Natural killer cell (primary cell): ENCODE measurements around the gene THEM5. TPM values are rescaled to one million over a fixed set of nuclear protein-coding genes. Genes with fewer than 3 reads are reported as not detected.

Source experiments
- ATAC-seq, 3 donors: fragments of 150-1000 bp in 2 of 3; fragments of 200-7000 bp in 1 of 3; cut with Tn5 transposase; 1 replicate in 1 of 3; 2 replicates in 2 of 3; pipeline ENCODE4 v1.10.0; 2021; ENCODE audit warnings: mild to moderate bottlenecking in 2 of 3, moderate library complexity in 2 of 3
- DNase-seq, 2 donors: peaks; one replicate each; pipeline versions ENCODE4 v3.0.0 to v3.0.0-alpha.2; 2013 to 2021; ENCODE audit warnings: mixed read lengths in 1 of 2
- H3K27ac ChIP-seq: one replicate; pipeline ENCODE4 v1.5.1; 2013; ENCODE audit warnings: mild to moderate bottlenecking, low read length
- H3K27me3 ChIP-seq: one replicate; pipeline ENCODE4 v1.6.1; 2013; ENCODE audit warnings: low read length; ENCODE audit not compliant: control insufficient read depth, insufficient read depth
- H3K36me3 ChIP-seq: one replicate; pipeline ENCODE4 v1.6.1; 2013; ENCODE audit warnings: low read length; ENCODE audit not compliant: control insufficient read depth, insufficient read depth
- H3K4me1 ChIP-seq: one replicate; pipeline ENCODE4 v1.6.1; 2013; ENCODE audit warnings: low read length; ENCODE audit not compliant: control insufficient read depth, insufficient read depth
- H3K4me3 ChIP-seq: one replicate; pipeline ENCODE4 v1.5.1; 2013; ENCODE audit warnings: low read length
- H3K9me3 ChIP-seq: one replicate; pipeline ENCODE4 v1.6.1; 2013; ENCODE audit warnings: low read length; ENCODE audit not compliant: control insufficient read depth, insufficient read depth
- H3K27ac Mint-ChIP-seq, 2 donors: one replicate each; pipeline ENCODE4 v1.8.0; 2022; ENCODE audit warnings: mild to moderate bottlenecking in 2 of 2, mixed read lengths in 2 of 2, moderate library complexity in 1 of 2
- H3K27me3 Mint-ChIP-seq, 2 donors: one replicate each; pipeline ENCODE4 v1.8.0; 2022; ENCODE audit warnings: low read depth in 2 of 2, mixed read lengths in 2 of 2
- H3K36me3 Mint-ChIP-seq: one replicate; pipeline ENCODE4 v1.8.0; 2022; ENCODE audit warnings: mixed read lengths
- H3K4me1 Mint-ChIP-seq, 2 donors: one replicate each; pipeline ENCODE4 v1.8.0; 2022; ENCODE audit warnings: mixed read lengths in 2 of 2
- H3K4me3 Mint-ChIP-seq: one replicate; pipeline ENCODE4 v1.8.0; 2022; ENCODE audit warnings: mild to moderate bottlenecking, moderate library complexity, mixed read lengths
- H3K9me3 Mint-ChIP-seq, 2 donors: one replicate each; pipeline ENCODE4 v1.8.0; 2022; ENCODE audit warnings: mixed read lengths in 2 of 2
- CTCF ChIP-seq: fragments of 200-600 bp; IDR thresholded peaks from one replicate; pipeline ENCODE4 v1.8.0; 2022; ENCODE audit warnings: antibody characterized with exemption
- WGBS: methylation state at CpG from one replicate; pipeline ENCODE4 v1.1.7; 2013; ENCODE audit warnings: missing lambda C conversion rate; ENCODE audit not compliant: insufficient coverage; 5-methylcytosine and 5-hydroxymethylcytosine counted together
- intact Hi-C: fragments of 100-400 bp; cut with micrococcal nuclease; formaldehyde crosslinking; loops from one replicate; pipeline ENCODE4 v1.14.2; 2022
- total RNA-seq, 4 donors: library from RNA; stranded (reverse); fragments of 120-200 nt in 1 of 4; gene quantifications; one replicate each; pipeline versions ENCODE4 v1.2.3 to v1.2.4, GENCODE V29; 2013 to 2022

The THEM5 gene
- total RNA-seq, 3 donors from 2014 or later (not counting 1 experiment from before 2014, with no cell fraction given) = 0.52 TPM; not detected in 2

GRCh38 chr1:151839457-151840403 lies 13.8 kb downstream of the THEM5 start, which contains the start of gene C2CD4D:
TSS of gene C2CD4D (minus strand) at chr1:151839820. CDS start at chr1:151838989, 831 bp downstream.
- no peaks in the 10 kb centered on the region for H3K9me3 Mint-ChIP-seq
- Histone ChIP-seq H3K36me3 (no peaks in the 10 kb centered on the region), H3K4me3 (peak within 1 kb of the TSS; percentile 47), H3K4me1 (peaks cover 42% of the 10 kb centered on the region), H3K27me3 (peaks cover 5% of the 10 kb centered on the region), H3K9me3 (no peaks in the 10 kb centered on the region), H3K27ac (peak within 1 kb of the TSS; percentile 57)
- peak; percentile 49 to 90 for DNase-seq
- ATAC-seq = peak; percentile 74 to 79 (median 76)
- H3K4me1 Mint-ChIP-seq = peaks cover 33 to 40% of the 10 kb centered on the region in 2 donors
- no peaks in the 10 kb centered on the region for H3K36me3 Mint-ChIP-seq
- no peak for TF ChIP-seq CTCF
- peaks cover 3 to 27% of the 10 kb centered on the region in 2 donors for H3K27me3 Mint-ChIP-seq
- intact Hi-C loops = loop anchor here (5.0 kb wide), 1 partner anchor 307 kb away; no protein-coding TSS in a partner anchor
- WGBS = 6% methylated on average over 47 of the region's 47 CpGs
- H3K27ac Mint-ChIP-seq = peak within 1 kb of the TSS; percentile 75 to 85
- H3K4me3 Mint-ChIP-seq = peak within 1 kb of the TSS; percentile 86

GRCh38 chr1:151839082-151839412 lies 14.5 kb downstream of the THEM5 start:
- Mint-ChIP-seq H3K4me3 (peak overlapping the region; percentile 68), H3K4me1 (peaks cover 33 to 40% of the 10 kb centered on the region in 2 donors), H3K36me3 (no peaks in the 10 kb centered on the region), H3K9me3 (no peaks in the 10 kb centered on the region), H3K27me3 (peaks cover 0 to 22% of the 10 kb centered on the region in 2 donors), H3K27ac (peak overlapping the region in 1 of 2 donors; percentile 85)
- Histone ChIP-seq H3K27me3 (peaks cover 5% of the 10 kb centered on the region), H3K4me1 (peaks cover 48% of the 10 kb centered on the region), H3K36me3 (no peaks in the 10 kb centered on the region), H3K27ac (peak overlapping the region; percentile 57), H3K4me3 (peak overlapping the region; percentile 47), H3K9me3 (no peaks in the 10 kb centered on the region)
- TF ChIP-seq CTCF = no peak
- WGBS = 18% methylated on average over 16 of the region's 16 CpGs
- intact Hi-C loops = loop anchor here (5.0 kb wide), 1 partner anchor 307 kb away; no protein-coding TSS in a partner anchor
- DNase-seq (peak in 1 of 2 donors; percentile 25), ATAC-seq (no peak)

GRCh38 chr1:151838222-151839081 lies 15.1 kb downstream of the THEM5 start:
- no peaks in the 10 kb centered on the region for H3K36me3 ChIP-seq
- H3K4me3 ChIP-seq = peak overlapping the region; percentile 47
- Mint-ChIP-seq H3K4me3 (peak overlapping the region; percentile 72), H3K9me3 (no peaks in the 10 kb centered on the region), H3K4me1 (peaks cover 33 to 44% of the 10 kb centered on the region in 2 donors), H3K27ac (peak overlapping the region in 1 of 2 donors; percentile 85), H3K27me3 (peaks cover 0 to 22% of the 10 kb centered on the region in 2 donors), H3K36me3 (no peaks in the 10 kb centered on the region)
- TF ChIP-seq CTCF = no peak
- H3K27me3 ChIP-seq = peaks cover 5% of the 10 kb centered on the region
- peak; percentile 40 to 73 for DNase-seq
- peak; percentile 38 to 60 (median 40) for ATAC-seq
- intact Hi-C loops = loop anchor here (5.0 kb wide), 1 partner anchor 306 kb away; no protein-coding TSS in a partner anchor
- H3K4me1 ChIP-seq = peaks cover 54% of the 10 kb centered on the region
- H3K9me3 ChIP-seq = no peaks in the 10 kb centered on the region
- 2% methylated on average over 117 of the region's 117 CpGs for WGBS
- peak overlapping the region; percentile 57 for H3K27ac ChIP-seq
